Activated CD4-positive, alpha-beta T cell treated with anti-CD3 and anti-CD28 coated beads, Interleukin-2, amount 50 U/mL, for 16 hours (primary cell): ENCODE measurements around the gene MADCAM1.
A peak's percentile ranks its signal among the peaks of the same experiment; 100 is the strongest.

ENCODE experiments used
- DNase-seq: peaks from one replicate; pipeline ENCODE4 v3.0.0-alpha.2; 2020

MADCAM1 gene

DNA sequence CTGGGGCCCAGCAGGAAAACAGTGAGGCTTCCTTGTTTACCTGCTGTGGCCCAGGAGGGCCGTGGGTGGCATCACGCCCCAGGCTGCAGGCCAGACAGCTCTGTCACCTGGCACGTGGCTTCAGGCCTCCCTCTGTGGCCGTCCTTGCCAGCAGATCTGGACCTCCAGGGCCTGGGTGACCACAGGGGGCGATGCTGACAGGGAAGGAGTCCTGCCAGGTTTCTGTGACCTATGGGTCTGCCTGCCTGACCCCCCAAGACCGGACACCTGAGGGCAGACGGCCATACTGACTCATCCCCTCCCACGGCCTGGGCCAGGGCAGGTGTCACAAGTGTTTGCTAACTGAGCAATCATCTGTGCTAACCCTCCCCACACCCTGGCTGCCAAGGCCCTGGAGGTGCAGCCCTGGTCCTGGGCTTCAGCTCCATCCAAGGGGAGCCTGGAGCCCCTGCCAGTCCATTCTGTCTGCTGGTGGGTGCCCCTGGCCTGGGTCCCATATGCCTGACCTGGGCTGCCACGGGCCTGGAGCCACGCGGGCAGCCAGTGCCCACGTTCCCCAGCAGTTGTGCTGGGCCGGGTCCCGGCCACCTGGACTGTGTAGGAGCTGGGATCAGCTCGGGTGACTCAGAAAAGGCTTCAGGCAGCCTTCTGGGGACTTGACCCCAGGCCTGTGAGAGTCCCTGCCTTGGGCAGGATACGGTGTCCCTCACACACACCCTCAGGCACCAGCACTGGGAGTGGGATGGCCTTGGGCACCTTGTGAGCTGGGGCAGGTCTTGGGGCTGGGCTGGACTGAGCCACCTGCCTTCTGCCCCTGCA is 38.9 kb downstream of the MADCAM1 start:
- no peak for DNase-seq

DNA sequence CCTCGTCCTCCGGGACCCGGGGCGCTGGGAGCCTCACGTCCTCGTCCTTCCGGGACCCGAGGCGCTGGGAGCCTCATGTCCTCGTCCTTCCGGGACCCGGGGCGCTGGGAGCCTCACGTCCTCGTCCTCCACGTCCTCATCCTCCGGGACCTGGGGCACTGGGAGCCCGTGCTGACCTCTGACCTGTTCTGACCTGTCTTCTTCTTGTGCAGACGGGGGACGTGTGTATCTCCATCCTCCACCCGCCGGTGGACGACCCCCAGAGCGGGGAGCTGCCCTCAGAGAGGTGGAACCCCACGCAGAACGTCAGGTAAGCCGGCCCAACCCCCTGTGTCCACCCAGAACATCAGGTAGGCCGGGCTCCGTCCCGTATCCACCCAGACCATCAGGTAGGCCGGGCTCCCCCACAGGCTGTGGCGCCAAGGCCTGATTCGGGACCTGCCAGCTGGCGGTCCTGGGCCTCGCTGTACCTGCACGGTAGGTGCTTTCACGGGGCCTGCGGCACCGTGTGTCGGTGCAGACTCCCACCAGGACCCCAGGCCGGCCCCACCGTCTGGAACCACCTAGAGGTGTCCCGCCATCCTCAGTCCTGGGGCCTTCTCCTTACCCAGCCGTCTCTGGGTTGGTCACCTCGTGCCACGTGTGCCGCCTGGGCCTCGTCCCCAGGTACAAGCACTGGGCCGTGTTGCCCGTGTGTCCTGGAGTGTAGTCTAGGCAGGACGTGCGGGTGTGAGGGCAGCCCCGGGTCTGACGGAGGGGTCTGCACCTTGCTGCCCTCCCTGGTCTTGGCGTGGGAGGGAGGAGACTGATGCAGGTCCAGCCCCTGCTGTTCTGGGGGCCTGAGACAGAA is 40.0 kb downstream of the MADCAM1 start:
- DNase-seq, result no peak

DNA sequence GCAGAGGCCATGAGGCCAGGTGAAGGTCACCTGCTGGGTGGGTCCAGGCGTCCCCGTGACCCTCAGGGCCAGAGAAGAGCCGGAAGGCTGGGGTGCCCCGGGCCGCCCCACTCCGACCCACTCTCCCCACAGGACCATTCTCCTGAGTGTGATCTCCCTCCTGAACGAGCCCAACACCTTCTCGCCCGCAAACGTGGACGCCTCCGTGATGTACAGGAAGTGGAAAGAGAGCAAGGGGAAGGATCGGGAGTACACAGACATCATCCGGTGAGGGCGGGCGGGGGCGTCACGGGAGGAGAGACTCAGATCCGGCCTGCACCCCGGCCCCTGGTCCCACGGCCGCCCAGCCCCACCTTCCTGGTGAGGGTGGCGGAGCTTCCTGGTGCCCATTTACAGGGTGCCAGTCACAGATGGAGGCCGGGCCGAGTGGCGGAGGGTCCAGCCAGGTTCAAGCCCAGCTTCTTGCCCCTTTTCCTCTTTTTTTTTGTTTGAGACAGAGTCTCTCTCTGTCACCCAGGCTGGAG is 40.7 kb downstream of the MADCAM1 start:
- DNase-seq, result no peak

DNA sequence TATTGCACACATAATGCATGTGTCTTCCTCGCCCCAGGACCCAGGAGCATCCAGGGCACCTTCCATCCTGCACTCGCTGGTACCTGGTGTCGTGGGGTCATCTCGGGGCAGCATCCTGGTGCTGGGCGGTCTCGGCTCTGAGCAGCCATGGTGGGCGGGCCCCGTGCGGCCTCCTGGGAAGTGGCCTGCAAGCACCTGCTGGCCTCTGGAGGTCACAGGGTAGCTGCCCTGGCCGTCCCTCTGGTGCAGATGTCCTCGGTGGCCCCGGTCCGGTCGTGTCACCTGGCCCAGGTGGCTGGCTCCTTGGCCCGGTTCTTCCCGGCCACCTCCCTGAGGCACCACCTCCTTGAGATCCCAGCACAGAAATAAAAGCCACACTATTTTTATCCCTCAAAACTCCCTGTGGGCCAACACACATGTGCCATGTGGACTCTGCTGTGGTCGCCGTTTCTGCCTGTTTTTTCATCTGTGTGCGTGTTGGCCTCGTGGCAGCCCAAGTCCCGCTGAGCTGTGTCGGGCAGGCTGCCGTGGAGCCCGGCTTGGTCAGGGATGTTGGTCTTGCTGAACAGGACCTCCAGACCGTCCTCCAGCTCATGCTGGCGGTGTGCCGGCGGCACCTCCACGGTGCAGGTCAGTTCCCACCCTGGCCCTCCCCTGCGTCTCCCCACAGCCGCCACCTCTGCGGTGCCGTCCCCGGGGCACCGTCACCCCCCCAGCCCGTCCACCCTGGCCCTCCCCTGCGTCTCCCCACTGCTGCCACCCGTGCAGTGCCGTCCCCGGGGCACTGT is 42.5 kb downstream of the MADCAM1 start:
- no peak for DNase-seq

DNA sequence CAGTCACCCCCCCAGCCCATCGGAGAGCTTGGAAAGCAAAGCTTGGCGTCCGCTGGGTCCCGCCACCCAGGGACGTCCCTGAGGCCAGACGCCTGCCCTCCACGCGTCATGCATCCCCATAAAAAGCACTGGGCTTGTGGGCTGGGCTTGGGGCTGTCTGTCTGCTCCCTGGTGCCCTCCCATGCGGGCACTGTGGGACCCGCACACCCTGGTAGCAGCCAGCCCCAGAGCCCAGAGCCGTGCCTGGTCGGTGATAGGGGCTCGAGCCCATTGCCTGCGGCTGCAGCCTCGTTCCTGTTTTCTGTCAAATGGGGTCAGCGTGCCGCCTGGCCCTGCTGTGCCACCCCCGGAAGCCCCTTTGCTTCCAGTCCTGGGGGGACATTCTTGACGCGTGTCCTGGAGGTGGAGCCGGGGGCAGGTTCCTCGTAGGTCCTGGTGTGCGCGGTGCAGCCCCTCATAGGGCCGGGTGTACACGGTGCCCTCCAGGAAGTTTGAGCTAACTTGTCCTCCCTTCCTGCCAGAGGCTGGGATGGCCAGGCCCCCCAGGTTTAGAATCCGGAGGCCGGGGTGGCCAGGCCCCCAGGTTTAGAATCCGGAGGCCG is 43.2 kb downstream of the MADCAM1 start:
- no peak for DNase-seq

DNA sequence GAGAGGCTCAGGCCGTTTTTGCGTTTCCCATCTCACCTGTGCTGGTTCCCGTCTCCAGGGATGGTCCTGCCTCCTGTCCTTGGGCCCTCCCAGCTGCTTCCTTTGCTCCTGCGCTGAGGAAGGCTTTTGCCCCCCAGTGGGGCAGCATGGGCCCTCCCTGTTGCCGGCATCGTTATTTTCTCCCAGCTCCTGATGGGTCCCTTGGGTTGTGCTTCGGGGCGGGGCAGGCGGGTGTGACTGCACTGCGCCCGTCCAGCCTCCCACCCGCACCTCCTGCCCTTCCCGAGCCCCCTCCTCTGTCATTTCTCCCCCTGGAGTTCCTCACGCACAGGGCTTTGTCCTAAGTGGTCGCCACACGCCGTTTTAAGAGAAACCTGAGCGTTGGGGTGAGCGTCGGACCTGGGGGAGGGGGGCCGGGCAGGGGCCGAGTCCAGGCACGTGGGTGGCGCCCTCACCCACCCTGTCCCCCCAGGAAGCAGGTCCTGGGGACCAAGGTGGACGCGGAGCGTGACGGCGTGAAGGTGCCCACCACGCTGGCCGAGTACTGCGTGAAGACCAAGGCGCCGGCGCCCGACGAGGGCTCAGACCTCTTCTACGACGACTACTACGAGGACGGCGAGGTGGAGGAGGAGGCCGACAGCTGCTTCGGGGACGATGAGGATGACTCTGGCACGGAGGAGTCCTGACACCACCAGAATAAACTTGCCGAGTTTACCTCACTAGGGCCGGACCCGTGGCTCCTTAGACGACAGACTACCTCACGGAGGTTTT is 44.8 kb downstream of the MADCAM1 start:
- no peak for DNase-seq

DNA sequence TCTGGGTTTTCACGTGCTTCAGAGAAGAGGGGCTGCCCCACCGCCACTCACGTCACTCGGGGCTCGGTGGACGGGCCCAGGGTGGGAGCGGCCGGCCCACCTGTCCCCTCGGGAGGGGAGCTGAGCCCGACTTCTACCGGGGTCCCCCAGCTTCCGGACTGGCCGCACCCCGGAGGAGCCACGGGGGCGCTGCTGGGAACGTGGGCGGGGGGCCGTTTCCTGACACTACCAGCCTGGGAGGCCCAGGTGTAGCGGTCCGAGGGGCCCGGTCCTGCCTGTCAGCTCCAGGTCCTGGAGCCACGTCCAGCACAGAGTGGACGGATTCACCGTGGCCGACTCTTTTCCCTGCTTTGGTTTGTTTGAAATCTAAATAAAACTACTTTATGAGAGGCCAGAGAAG is 45.4 kb downstream of the MADCAM1 start:
- no peak for DNase-seq

DNA sequence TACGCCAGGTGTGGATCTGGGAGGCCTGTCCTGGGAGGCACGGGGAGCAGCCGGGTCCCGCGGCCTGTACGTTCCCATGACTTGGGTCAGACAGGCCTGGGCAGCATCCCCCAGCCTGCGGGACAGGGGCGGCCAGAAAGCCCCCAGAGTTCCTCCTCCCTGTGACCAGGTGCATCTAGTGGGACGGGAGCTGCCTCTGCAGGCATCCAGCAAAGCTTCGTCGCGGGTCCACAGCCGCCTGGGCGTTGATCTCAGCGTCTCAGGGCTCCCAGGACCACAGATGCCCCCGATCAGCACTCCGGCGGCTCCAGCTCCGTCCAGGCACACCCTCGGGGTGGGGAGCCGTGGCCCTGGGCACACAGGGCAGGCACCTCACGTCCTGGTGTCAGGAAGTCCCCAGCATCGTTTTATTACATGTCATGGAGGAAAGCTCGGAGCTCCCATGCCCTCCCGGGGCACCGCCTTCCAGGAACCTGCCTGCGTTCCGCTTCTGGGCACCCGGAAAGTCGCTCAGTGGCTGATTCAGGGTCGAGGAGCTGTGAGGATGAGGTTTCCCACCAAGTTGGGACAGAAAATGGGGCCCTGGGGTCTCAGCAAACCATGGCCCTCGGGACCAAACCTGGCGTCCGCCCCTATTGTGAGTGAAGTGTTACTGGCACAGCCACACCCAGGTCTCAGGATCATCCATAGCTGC is 46.0 kb downstream of the MADCAM1 start:
- no peak for DNase-seq

DNA sequence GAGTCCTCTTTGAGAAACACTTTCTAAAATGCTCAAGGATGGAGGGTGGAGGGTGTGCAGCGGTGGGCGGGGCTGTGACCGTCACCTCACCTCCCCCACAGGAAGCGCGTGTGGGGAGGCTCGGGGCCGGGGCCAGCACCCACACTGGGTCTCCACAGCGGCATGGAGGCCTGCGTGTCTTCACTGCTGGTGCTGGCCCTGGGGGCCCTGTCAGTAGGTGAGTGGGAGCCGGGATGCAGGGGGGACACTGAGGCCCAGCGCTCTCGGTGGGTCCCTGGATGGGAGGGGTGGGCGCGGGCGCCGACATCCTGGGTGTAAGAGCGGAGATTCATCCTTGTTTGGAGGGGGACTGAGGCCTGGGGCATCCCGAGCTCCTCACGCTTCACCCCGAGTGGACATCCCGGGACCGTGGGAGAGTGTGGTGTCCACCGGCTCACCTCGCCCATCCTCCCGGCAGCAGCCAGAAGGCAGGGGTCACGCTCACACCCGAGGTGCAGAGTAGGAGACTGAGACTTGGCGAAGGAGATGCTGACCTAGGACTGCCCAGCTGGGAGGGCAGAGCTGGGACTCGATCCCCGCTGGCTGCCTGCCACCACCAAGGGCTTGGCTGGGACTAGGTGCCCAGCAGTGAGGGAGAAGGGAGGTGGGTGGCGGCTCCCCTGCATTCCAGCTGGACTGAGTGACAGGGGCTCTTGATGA is 47.8 kb downstream of the MADCAM1 start, which contains the start of gene GZMM:
TSS of gene GZMM (plus strand) at position 144 of the 699 bp plus-strand sequence. CDS start at position 163, 19 bp downstream.
- peak; percentile 72 for DNase-seq

DNA sequence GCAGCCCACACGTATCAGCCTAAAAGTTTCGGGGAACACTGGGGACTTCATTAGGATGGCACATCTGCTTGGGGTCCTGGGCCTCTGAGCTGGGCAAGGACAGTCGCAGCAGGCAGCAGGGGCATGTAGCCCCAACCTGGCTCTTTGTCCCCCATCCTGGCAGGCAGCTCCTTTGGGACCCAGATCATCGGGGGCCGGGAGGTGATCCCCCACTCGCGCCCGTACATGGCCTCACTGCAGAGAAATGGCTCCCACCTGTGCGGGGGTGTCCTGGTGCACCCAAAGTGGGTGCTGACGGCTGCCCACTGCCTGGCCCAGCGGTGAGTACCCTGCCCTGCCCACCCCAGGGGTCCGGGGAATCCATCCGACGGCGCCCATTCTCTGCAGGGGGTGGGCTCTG is 50.8 kb downstream of the MADCAM1 start:
- no peak for DNase-seq

DNA sequence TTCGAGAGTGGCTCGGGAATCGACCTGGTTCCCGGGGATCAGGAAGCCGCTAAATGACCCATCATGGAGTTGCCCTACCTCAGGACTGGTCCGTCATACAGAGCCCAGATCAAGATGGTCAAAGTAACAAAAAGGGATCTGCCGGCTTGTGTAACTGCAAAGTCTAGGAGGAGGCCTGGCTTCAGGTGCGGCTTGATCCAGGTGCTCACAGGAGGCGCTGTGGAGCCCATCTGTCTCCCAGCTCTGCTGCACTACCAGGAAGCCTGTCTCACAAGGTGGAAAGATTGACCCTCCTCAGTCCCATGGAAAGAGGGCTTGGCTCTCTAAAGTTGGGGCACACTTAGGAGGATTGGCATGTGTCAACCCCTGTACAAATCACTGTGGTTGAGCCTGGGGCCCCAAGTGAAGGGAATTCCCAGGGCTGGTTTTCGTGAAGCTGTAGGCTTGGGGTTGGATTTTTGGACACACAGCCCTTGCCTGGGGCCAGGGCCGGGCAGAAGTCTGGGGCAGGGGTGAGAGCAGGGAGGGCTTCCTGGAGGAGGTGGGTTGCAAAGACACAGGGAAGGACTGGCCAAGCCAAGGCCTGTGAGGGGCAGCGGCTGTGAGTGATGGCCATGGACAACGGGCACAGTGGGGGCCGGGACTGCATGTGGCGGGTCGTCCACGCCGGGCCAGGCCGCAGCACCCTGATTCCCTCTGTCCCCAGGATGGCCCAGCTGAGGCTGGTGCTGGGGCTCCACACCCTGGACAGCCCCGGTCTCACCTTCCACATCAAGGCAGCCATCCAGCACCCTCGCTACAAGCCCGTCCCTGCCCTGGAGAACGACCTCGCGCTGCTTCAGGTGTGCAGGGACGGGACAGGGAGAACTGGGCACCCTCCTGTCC is 51.8 kb downstream of the MADCAM1 start:
- no peak for DNase-seq

DNA sequence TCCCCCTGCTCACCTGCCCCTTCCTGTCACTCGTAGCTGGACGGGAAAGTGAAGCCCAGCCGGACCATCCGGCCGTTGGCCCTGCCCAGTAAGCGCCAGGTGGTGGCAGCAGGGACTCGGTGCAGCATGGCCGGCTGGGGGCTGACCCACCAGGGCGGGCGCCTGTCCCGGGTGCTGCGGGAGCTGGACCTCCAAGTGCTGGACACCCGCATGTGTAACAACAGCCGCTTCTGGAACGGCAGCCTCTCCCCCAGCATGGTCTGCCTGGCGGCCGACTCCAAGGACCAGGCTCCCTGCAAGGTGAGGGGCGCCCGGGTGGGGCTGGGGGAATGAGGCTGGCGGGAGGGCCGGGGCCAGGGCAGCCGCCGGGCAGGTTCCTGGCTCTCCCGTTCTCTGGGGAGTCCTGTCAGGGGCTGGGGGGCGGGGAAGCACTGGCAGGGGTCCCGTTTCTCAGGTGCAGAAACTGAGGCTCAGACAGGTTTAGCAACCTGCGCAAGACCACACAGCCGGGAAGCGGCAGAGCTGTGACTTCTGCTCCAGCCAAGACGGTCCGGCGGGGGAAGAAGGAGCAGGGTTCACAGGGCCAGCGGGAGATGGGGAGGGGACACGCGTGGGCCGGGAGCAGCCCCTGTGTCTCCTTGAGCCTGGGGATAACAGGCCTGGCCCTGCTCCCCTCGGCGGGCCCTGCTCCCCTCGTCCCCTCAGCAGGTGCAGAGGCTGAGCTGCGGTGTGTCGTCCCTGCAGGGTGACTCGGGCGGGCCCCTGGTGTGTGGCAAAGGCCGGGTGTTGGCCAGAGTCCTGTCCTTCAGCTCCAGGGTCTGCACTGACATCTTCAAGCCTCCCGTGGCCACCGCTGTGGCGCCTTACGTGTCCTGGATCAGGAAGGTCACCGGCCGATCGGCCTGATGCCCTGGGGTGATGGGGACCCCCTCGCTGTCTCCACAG is 52.9 kb downstream of the MADCAM1 start:
- DNase-seq, result no peak

DNA sequence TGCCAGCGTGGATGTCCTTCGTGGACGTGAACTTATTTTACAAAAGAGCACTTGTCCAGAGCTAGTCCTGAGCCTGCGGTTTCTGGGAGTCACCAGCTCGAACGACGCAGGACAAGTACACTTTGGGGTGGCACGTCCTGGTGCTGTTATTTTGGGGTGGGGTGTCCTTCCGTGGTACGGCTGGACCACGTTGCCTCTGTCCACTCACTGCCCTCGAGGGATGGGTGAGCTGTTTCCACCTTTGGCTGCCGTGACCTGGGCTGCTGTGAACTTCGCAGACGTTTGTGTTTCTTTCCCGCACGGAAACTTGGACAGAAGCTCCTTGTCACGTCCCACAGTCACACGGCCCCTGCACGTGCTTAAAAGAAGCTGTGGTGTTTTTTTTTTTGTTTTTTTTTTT is 58.5 kb downstream of the MADCAM1 start:
- no peak for DNase-seq
